ENCODE results near the gene NGFR.

NGFR gene

DNA sequence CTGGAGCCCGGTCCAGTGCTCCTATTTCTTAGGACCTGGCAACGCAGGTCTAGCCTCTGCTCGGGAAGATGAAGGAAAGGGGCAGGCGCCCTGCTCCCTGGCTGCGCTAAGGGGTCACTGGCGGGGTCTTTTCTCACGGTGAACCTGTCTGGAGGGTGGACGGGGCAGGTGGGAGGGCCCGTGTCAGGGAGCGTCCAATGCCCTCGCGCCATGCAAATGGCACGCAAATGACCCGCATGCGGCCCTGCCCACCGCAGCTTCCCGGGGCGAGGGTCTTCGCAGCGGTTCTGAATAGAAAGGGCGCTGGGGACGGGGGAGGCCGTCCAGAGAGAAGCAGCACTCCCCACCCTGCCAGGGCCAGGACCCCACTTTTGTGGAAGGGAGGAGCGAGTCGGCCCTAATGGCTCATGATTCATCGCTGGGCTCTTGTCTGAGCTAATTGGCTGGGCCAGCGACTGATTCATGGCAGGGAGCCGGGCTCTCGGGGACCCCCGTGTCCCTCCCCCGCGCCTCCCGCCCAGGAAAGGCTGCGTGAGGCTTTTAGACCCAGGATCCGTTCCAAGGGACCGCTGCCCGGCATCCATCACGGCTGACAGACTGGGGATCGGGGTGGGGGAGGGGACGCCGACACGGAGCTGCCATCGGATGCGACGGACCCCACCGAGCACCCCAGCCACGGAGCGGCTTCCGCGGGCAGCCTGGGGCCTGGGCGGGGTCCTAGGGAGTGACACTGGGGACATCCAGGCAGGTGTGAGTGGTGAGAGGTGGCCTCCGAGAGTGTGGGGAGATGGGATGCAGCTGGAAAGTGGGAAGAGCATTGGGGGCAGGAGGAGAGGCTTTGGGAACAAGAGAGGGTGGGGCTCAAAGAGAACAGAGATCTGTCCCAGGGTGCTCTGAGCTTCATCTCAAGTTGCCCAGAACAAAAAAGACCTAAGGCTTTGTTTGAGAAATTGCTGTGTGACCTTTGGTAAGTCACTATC, 25.0 kb upstream of the NGFR start:
- DNase-seq (ENCODE audit: insufficient read length, low spot score) (no peak), FAIRE-seq (no peak)

DNA sequence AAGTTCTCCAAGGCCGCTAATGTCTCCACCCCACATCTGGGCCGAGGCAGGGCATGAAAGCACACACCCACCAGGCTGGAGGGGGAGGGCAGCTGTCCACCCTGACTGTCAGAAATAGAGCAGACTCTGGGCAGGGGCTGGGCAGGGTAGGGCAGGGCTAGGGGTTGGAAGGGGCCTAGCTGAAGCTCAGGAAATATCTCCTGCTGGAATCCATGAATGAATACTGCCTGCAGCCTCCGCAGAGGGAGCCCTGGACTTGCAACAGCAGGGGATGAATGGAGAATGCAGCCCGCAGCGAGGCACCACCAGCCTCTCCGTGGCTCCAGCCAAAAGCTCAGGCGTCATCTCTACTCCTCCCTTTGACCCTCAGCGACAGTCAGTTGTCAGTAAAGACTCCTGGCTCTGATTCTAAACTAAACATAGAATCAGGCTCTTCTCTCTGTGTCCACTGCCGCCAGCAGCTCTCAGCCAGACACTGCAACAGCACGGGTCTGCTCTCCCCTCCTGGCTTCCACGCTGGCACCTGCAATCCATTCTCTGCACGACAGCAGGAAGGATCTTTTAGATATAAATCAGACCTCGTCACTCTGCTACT, 23.9 kb upstream of the NGFR start:
- no peak for FAIRE-seq
- DNase-seq (ENCODE audit: insufficient read length, low spot score), result no peak

DNA sequence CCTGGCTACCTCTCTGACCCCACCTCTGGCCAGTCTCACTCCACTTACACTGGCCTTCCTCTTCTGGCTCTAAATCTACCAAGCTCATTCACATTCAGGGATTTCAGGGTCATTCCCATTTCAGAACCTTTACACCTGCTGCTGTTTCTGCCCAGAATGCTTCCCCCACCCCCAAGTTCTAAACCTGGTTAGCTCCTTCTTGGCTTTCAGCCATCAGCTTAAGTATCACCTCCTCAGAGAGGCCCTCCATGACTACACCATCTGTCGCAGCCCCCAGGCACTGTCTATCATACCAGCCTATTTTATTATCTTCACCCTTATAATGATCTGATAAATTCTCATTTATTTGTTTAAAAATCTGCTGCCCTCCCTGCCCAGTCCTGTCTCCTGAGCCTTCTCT, 23.3 kb upstream of the NGFR start:
- no peak for FAIRE-seq
- no peak for DNase-seq (ENCODE audit: insufficient read length, low spot score)

DNA sequence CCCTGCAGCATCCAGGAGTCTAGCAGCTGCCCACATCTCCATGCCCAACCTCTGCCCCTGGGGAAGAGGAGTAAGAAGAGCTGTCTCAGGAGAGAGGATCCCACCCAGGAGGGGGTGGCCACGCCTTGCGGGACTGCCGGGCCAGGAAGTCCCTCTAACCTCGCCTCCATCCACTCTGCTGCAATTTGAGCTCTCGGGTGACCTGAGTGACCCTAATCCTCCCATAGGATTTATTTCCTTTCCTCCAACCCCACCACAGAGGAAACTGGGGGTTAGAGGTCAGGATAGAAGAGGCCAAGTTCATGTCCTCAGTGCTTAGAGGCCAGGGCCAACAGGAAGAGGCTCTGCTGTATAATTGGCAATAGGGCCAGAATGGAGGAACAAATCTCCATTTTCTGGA, 22.6 kb upstream of the NGFR start:
- DNase-seq (ENCODE audit: insufficient read length, low spot score) (no peak), FAIRE-seq (no peak)

DNA sequence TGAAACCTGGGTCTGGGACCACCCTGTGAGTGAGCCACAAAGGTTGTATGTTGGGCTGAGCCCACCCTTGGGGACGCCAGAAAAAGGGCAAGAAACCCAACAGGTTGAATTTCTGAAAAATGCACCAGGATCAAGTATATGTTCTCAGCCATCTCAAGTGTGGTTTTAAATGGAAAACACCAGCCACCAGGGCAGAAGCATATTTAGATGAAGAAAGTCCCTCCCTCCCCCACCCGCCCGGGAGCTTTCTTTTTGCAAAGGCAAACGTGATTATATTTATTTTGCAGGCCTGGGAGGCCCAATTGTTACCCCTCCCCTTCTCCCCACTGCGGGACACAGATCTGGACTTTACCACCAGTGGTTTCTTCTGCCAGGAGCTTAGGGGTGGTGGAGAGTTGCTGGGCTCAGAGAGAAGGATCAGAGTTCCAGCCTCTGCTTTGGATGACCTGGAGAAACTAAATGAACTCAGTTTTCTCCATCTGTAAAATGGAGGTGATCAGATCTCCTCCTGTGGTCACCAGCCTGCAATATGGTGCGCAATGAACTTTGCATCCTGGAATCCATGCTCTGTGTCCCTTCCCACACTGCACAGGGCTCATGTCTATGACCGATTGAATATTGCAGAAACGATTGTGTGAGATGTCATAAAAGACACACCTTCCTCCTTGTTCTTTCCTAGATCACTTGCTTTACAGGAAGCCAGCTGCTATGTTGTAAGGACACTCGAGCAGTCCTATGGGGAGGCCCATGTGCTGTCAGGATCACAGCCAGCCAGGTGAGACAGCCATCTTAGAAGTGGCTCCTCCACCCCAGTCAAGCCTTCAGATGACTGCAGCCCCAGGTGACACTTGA, 21.0 kb upstream of the NGFR start:
- no peak for DNase-seq (ENCODE audit: insufficient read length, low spot score)
- no peak for FAIRE-seq

DNA sequence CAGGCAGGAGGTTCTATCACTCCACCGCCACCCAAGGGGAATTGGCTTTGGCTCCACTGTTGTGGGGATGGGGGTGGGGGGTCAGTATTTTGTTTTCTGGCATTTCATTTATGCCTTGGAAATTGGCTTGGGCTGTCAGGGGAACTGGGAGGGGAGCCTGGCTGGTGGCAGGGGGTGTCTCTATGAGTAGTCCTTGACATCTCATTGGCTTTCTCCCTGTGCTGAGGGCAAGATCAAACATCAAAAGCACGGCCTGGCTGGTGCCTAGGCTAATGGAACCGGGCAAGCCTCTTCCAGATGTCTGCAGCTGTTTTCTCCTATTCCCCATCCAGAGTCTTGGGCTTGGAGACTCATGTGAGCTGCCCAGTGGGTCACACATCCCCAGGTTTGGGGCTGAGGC, 17.4 kb upstream of the NGFR start:
- FAIRE-seq, result no peak

DNA sequence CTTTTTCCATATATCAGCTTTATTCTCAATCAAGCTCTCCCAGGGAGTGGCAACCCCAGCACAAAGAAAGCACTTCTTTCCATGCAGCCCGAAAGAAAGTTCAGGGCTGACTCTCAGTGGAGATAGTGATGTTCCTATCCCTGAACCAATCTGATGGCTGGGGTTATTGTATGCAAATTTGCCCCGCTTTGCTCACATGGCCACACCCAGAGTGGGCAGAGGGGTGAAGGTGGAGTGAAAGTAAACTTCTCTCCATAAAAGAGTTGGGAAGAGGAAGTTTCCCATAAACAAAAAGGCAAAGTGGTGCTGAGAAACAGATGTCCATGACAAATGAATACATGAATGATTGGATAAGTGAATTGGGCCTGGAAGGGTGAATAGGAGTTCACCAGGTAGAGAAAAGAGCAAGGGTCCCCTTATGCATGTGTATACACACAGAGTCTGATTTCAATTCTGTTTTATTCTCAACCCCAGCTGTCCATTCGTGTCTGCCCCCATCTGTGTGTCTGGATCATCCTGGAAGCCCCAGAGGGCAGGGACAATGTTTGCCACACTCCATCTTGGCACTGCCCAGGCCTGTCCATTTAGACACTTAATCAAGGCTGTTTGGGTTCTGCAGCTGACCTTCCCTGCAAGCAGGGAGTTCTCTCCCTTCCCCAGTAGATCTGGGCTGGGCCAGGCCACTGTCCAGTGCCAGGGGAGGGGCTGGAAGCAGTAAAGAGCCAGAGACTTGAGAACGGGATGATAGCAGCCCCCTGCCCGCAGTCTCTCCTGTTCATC, 14.1 kb upstream of the NGFR start:
- DNase-seq (ENCODE audit: insufficient read length, low spot score) (no peak), FAIRE-seq (no peak)

More for the DNA sequence above, 17.4 kb upstream of the NGFR start:
- DNase-seq (ENCODE audit: insufficient read length, low spot score), result no peak

DNA sequence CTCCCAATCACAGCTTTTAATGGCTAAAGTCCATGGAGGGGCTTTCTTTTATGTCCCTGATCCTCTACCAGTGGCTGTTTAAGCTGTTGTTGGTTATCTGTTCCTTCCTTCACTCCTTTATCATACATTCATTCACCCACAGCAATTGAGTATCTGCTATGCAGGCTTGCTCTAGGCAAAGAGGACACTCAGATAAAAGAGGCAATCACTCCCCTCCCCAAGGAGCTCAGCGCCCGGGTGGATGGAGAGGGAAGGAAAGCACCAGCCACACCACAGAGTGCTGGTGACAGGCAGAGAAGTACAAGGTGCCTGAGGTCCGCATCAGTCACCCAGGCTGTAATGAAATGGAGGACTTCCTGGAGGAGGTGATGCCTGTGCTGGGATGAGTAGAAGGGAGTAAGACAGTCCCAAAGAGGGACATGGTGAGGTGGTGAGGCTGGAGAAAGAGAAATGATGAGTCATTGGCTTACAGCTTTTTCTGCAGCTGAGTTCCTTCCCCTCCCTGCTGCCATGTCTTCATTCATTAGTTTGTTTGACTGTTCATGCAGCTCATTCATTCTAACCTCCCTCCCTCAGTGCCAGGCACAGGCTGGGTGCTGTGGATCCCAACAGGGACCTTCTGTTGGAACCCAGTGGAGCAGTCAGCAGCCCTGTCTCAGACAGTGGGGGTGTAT, 12.8 kb upstream of the NGFR start:
- FAIRE-seq, result no peak
- DNase-seq (ENCODE audit: insufficient read length, low spot score), result no peak

DNA sequence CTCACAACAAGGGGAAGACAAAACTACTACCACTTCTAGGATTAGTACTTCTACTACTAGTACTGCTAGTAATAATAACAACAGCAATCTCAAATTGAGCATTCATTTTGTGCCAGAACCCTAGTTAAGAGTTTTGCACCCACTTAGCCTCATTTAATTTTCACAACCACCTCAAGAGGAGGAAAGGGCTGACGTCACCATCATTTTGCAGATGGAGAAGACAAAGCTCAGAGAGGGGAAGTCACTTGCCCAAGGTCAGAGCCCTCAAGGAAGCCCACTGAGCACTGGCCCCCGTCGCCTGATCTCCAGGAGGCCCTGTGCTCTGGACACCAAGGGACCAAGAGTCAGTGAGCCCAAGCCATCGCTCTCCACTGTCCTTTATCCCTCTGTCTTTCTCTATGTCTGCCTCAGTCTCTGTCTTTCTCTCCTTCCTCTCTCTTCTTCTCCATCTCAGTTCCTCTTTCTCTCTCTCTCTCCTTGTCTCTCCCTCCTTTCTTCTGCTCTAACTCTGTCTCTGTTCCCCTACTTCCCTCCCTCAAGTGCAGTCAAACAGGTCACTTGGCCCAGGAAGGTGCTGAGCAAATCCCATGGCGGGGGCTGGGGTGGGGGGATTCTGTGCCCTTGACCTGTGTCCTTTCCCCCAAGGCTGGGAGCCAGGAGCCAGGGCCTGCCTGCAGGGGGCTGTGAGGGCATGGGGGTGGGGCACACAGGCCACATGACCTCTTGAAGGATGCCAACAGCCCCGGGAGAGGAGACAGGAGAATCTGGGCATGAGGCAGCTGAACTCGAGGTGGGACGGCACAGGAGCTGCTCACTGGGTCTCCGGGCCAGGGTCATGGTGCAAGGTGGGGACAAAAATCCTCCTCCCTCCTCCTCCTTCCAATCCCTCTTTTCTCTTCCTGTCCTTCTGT, 11.2 kb upstream of the NGFR start:
- no peak for FAIRE-seq
- DNase-seq (ENCODE audit: insufficient read length, low spot score), result no peak

DNA sequence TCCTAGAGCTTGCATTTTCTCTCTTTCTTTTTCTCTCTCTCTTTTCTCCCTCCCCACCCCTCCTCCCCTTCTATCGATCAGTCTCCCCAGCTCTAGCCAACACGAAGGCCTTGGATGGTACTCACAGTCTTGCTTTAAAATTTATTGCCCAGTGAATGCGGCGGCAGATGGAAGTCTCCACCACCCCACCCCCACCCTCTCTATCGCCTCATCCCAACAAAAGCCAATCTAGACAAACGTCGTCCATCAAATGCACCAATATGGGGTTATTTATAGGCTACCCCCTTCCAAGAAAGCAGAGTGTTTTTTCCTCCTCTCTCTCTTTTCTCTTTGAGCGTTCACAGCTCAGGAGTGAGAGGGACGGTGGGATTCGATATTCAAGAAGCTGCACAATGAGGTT, 10.5 kb upstream of the NGFR start:
- FAIRE-seq (no peak), DNase-seq (ENCODE audit: insufficient read length, low spot score) (no peak)

DNA sequence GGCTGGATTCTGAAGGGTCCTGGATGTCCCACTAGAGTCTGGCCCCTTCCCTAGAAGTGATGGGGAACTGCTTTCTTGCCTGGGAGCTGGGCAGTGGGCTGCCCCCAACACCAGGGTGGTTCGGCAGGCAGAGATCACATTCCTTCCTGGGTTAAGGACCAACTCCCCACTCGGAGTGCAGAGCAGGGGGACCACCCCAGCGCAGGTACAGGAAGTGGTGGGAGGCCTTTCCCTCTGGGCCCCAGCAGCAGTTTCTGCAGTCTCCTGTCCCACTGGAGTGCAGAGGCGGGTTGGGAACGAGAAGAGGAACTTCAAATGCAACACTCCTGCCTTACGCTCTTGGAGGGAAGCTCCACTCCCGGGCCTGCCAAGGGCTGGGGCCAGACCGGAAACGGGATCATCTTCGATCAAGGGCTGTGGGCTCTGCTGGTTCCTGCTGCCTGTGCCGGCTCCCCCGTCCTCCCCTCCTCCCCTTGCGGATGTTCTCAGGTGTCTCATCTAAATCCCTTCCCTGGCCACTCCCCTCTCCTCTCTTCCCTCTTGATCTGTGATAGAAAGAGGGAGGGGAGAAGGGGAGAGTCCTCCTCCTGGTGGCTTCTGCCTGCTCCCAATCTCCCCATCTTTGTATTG, 9.0 kb upstream of the NGFR start:
- DNase-seq (ENCODE audit: insufficient read length, low spot score), result no peak
- no peak for FAIRE-seq

DNA sequence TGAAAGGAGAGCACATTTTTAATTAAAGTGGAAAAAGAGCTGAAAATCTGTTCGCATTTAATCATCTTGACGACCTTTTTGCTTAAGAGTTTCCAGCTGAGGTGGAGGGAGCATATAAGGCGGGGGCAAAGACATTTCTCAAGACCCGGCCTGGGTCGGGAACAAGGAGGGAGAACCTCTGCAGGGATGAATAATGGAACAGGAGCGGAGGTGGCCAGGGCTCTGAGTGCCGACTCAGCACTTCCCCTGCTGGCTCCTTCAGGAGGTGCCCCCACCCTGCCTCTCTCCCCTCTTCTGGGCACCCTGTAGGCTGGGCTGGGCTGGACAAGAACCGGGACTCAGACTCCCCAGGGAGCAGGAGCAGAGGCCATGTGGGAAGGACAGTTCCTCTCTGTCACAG, 7.9 kb upstream of the NGFR start:
- DNase-seq (ENCODE audit: insufficient read length, low spot score) (no peak), FAIRE-seq (no peak)

DNA sequence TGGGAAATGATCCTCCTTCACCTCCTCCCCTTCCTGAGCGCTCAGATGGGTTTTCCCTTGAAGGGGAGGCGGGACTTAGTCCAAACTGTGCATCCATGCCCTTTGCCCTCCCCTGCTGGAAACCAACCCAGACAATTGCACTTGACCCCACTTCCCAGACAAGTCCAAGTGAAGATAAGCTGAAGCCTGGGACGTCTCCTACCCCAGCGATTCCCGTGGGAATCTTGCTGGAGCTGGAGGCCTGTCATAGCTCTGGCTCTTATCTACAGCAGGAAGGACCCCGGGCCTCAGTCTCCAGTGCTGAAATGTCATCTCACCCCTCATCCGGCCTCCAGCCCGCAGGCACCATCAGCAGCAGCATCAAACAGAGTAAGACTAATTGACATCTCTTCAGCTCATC, 6.5 kb upstream of the NGFR start:
- FAIRE-seq (no peak), DNase-seq (ENCODE audit: insufficient read length, low spot score) (no peak)

DNA sequence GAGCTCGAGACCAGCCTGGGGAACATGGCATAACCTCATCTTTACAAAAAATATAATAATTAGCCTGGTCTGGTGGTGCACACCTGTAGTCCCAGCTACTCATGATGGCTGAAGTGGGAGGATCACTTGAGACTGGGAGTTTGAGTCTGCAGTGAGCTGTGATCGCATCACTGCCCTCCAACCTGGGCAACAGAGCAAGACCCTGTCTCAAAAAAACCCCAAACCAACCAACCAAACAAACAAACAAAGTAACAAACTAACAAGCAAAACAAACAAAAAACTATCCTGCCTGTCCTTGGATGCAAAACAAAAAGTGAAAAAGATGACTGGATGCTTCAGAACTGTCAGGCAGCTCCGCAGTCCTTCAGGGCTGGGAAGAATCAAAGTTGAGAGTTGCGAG, 5.7 kb upstream of the NGFR start:
- no peak for FAIRE-seq
- no peak for DNase-seq (ENCODE audit: insufficient read length, low spot score)

DNA sequence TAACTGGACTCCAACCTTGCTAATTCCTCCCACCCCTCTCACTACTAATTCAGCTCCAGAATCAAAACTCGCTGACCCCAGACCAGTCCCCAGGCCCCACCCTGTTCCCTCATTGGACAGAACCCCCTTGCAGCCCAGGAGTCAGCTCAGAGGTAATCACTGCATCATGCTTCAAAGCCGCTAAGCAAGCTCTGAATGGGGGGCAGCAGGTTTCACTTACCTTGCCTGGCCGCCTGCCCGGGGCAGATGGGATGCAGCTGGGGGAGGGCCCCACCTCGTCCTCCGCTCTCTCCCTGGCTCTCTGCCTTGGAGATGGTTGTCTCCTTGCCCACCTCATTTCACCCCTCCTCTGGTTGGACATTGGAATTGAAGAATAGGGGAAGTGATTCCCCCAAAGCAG, 4.8 kb upstream of the NGFR start:
- no peak for FAIRE-seq
- no peak for DNase-seq (ENCODE audit: insufficient read length, low spot score)

DNA sequence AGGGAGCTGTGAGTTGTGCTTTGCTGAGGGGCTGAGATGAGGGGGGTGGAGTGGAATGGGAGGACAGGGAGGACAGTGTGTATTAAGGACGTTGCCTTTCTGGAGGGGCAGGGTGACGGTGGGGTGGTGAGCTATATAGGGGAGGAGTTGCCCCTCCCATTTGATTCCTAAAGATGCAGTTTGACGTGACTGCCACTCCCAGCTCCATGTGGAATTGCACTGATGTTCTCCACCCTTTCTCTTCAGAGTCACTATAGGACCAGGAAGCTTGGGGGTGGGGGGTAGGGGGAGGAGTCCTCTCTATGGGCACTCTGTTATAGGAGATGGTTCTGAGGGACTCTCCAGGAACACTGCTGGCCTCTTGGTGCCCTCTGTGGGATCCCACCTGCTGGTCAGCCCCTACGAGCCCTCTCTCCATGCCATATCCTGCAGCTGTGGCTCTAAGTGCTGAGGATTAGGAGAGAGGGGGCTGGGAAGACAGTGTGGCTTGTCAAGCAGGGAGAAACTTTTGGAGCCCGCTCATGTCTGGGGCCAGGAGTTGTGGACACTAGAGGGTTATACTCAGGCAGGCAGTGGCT, 3.8 kb upstream of the NGFR start:
- FAIRE-seq (no peak), DNase-seq (ENCODE audit: insufficient read length, low spot score) (no peak)

DNA sequence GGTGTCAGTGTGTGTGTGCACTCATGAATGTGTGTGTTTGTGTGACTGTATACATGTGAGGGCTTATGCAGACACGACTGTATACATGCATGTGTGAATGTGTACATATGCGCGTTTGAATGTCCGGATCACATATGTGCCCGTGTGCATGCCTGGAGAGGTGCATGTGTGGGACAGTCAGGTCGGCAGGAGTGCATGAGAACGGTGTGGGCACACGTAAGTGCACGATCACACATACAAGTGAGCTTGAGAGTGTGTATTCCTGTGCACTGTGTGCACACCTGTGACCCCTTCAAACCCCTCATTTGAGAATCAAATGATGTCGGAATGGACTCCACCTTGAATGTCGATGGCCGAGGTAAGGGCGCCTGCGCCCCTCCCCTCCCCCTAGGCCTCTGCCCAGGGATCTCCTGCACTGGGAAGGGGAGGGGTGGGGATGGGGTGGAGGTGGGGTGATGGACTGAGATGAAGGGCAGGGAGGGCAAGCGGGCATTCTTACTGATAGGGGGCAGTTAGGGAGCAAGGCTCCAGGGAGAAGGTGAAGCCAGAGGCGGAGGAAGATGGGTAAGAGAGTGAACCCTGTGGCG, 601 bp upstream of the NGFR start:
- DNase-seq (ENCODE audit: insufficient read length, low spot score) (no peak), FAIRE-seq (no peak)

DNA sequence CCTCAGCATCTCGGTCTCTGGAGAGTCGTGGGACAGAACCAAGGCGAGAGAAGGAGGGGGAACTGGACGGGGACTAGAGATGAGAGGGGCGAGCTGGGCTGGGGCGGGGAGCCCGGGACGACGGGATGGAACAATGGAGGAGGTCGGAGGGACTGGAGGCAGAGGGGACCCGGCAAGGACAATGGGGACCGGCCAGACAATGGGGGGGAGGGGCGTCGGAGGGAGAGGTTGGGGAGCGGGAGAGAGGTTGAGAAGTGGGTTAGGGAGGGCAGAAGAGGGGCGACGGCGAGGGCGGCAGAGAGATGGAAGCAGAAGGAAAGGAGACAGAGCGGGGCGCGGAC, 719 bp downstream of the NGFR start:
- no peak for FAIRE-seq
- no peak for DNase-seq (ENCODE audit: insufficient read length, low spot score)

All from GM19239 (cell line).